ENCODE measurements around the gene DYRK1A. TPM values are rescaled to one million over a fixed set of nuclear protein-coding genes. Genes with fewer than 3 reads are reported as not detected.

Gene DYRK1A
- total RNA-seq, 1 donor from 2014 or later: 60.9 TPM

DNA sequence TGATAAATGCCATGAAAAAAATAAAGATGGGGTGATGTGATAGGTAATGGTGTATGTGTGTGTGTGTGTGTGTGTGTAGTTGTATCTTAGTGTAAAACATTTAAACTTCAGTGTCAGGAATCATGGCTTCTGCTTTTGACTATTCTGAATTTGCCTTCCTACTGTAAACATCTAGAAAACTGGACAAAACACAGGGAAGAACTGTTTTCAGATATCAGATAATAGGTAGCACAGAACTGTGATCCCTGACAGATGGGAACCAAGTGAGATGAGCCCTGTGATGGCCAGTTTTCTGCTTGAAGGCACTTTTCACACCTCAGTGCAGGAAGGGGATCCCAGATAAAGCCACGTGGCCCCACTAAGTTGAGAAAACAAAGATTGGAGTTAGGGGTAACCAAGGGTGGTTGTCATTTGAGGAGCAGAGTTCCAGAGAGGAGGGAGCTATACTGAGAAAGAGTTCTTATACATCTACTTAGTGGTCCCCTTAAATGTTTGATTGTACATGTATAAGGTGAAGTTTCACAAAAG, 17.3 kb downstream of the DYRK1A start:
- intact Hi-C loops (cut with micrococcal nuclease): no loop called here
- no peak for DNase-seq
- Mint-ChIP-seq H3K27ac (no peak overlapping the region), H3K9me3 (no peaks in the 10 kb centered on the region), H3K27me3 (no peaks in the 10 kb centered on the region), H3K4me1 (peaks cover 60% of the 10 kb centered on the region), H3K36me3 (ENCODE audit: low read depth) (peaks cover 17% of the 10 kb centered on the region), H3K4me3 (no peak overlapping the region)

DNA sequence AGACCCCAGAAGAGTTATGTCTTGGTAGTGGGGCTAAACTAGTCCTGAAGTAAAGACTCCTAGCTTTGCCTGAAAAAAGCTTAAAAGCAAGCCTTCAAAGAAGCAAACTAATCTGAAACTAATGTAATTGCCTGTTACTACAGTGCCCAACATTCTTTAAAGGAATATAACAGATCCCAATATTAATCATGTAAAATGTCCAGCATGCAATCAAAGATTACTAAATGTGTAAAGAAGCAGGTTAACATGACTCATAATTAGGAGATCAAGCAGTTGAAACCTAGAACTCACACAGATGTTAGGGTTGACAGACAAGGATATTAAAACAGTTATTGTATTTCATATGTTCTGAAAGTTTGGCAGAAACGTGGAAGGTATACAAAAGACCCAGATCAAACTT, 17.8 kb downstream of the DYRK1A start:
- Mint-ChIP-seq H3K4me1 (peaks cover 58% of the 10 kb centered on the region), H3K9me3 (no peaks in the 10 kb centered on the region), H3K27ac (no peak overlapping the region), H3K27me3 (no peaks in the 10 kb centered on the region), H3K4me3 (no peak overlapping the region), H3K36me3 (ENCODE audit: low read depth) (peaks cover 14% of the 10 kb centered on the region)
- DNase-seq: no peak
- intact Hi-C loops (cut with micrococcal nuclease): no loop called here

DNA sequence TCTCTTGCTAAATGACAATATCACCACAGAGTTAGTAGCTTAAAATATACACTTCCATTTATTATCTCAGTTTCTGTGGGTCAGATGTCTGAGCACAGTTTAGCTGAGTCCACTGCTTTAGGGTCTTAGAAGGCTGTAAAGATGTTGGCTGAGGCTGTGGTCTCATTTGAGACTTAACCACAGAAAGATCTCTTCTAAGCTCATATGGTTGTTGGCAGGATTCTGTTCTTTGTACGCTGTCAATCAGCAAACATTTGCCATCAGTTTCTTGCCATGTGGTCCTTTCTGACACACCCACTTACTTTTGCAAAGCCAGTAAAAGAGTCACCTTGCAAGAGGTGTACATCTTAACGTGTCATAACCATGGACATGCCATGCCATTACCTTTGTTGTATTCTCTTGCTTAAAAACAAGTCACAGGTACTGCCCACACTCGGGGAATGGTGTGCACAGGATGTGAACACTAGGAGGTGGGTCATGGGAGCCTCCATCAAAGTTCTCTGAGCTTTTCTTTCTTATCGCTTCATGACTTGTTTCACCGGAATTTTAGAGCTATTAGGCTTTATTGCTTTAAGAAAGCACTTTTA, 18.7 kb downstream of the DYRK1A start:
- no peak overlapping the region for H3K4me3 Mint-ChIP-seq
- no peaks in the 10 kb centered on the region for H3K9me3 Mint-ChIP-seq
- intact Hi-C loops (cut with micrococcal nuclease): no loop called here

DNA sequence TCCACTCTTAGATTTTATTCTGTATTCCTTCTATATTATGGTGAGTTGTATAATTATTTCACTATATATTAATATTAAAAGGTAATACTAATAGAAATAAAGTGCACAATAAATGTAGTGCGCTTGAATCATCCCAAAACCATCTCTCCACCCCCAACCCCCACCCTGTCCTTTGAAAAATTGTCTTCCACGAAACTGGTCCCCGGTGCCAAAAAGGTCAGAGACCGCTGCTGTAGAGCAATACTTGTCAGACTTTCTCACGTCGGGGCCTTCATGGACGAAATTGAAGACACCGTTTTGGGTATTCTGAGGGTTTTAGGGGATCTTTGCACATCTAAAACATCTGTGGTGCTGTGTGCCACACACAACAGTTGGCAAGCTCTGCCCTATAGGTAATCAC, 19.6 kb downstream of the DYRK1A start:
- H3K27ac Mint-ChIP-seq: no peak overlapping the region
- DNase-seq: no peak
- peaks cover 56% of the 10 kb centered on the region for H3K4me1 Mint-ChIP-seq
- no peaks in the 10 kb centered on the region for H3K27me3 Mint-ChIP-seq
- no peaks in the 10 kb centered on the region for H3K9me3 Mint-ChIP-seq
- intact Hi-C loops (cut with micrococcal nuclease): no loop called here
- H3K36me3 Mint-ChIP-seq (ENCODE audit: low read depth): peaks cover 7% of the 10 kb centered on the region
- no peak overlapping the region for H3K4me3 Mint-ChIP-seq

More for the DNA sequence above, 18.7 kb downstream of the DYRK1A start:
- Mint-ChIP-seq H3K27me3 (no peaks in the 10 kb centered on the region), H3K27ac (no peak overlapping the region), H3K36me3 (ENCODE audit: low read depth) (peaks cover 14% of the 10 kb centered on the region), H3K4me1 (peaks cover 57% of the 10 kb centered on the region)
- DNase-seq: no peak

DNA sequence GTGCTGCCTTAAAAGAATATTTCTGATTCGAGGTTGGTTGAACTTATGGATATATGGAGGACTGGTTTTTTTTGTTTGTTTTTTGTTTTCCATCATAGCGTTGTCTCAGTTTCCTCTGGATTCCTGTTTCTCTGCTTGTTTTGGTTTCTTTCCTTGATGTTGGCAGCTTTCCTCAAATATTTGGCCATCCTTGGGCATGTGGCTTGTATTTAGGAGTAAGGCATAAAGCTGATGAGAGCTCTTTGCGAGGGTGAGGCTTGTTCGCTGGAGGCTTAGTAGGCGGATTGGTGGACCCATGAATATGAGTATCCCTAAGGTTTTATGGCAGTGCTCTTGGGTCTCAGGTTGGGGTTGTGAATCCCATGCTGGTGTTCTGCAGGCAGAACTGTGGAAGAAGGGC, 22.9 kb downstream of the DYRK1A start:
- no peaks in the 10 kb centered on the region for H3K9me3 Mint-ChIP-seq
- no peaks in the 10 kb centered on the region for H3K27me3 Mint-ChIP-seq
- peaks cover 54% of the 10 kb centered on the region for H3K4me1 Mint-ChIP-seq
- H3K36me3 Mint-ChIP-seq (ENCODE audit: low read depth): peaks cover 2% of the 10 kb centered on the region
- no peak overlapping the region for H3K4me3 Mint-ChIP-seq
- DNase-seq: no peak
- intact Hi-C loops (cut with micrococcal nuclease): no loop called here
- no peak overlapping the region for H3K27ac Mint-ChIP-seq

DNA sequence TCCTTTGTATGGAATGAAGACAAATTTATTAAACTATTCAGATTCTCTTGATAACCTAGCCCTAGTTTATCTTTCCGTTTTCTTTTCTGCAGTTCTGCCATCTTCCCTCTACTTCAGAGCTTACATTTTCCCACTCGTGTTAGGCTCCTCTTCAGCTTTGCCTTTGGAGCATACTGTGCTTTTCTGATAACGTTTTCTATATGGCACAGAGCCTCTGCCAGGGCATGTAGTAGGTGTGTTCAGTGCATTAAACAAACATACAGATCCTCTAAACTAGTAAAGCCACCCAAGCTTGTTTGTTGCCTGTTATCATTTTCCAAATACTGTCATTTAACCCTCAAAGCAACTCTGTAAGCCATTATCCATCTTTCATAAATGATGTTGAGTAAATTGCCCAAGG, 25.1 kb downstream of the DYRK1A start:
- intact Hi-C loops (cut with micrococcal nuclease): no loop called here
- H3K4me3 Mint-ChIP-seq: no peak overlapping the region
- H3K9me3 Mint-ChIP-seq: no peaks in the 10 kb centered on the region
- peaks cover 50% of the 10 kb centered on the region for H3K4me1 Mint-ChIP-seq
- H3K27me3 Mint-ChIP-seq: no peaks in the 10 kb centered on the region
- peaks cover 6% of the 10 kb centered on the region for H3K36me3 Mint-ChIP-seq (ENCODE audit: low read depth)
- no peak overlapping the region for H3K27ac Mint-ChIP-seq
- DNase-seq: no peak

DNA sequence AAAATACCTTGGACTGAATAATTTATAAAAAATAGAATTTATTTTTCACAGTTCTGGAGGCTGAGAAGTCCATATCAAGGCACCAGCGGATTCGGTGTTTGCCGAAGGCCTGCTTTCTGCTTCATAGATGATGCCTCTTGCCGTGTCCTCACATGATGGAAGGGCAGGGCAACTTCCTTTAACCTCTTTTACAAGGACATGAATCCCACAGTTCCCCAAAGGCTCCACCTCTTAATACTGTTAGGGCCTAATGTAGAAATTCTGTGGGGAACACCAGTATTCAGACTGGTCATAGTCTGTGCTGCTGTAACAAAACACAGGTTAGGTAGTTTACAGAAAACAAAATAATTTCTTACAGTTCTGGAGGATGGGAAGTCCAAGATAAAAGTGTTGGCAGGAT, 25.9 kb downstream of the DYRK1A start:
- no peak for DNase-seq
- no peaks in the 10 kb centered on the region for H3K9me3 Mint-ChIP-seq
- H3K4me3 Mint-ChIP-seq: no peak overlapping the region
- H3K36me3 Mint-ChIP-seq (ENCODE audit: low read depth): peaks cover 5% of the 10 kb centered on the region
- H3K4me1 Mint-ChIP-seq: peaks cover 52% of the 10 kb centered on the region
- no peaks in the 10 kb centered on the region for H3K27me3 Mint-ChIP-seq
- H3K27ac Mint-ChIP-seq: no peak overlapping the region
- intact Hi-C loops (cut with micrococcal nuclease): no loop called here

DNA sequence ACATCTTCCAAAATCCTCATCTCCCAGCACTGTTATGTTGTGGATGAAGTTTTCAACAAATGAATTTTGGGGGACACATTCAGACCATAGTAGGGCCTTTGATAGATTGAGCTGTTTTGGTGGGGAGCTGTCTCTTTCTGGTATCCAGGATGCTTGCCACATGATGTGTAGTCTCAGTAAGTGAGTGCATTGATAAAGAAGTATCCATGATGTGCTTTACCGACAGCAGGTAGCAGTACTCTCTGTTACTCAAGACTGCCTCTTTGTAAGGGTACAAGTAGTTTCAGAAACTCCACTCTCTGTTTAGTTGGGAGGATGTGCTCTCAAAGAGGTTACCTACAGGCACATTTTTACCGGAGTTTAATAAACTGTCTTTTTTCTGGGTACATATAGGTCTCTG, 26.5 kb downstream of the DYRK1A start:
- H3K36me3 Mint-ChIP-seq (ENCODE audit: low read depth): peaks cover 5% of the 10 kb centered on the region
- peaks cover 52% of the 10 kb centered on the region for H3K4me1 Mint-ChIP-seq
- no peaks in the 10 kb centered on the region for H3K9me3 Mint-ChIP-seq
- DNase-seq: no peak
- H3K27me3 Mint-ChIP-seq: no peaks in the 10 kb centered on the region
- no peak overlapping the region for H3K4me3 Mint-ChIP-seq
- intact Hi-C loops (cut with micrococcal nuclease): no loop called here
- H3K27ac Mint-ChIP-seq: no peak overlapping the region

DNA sequence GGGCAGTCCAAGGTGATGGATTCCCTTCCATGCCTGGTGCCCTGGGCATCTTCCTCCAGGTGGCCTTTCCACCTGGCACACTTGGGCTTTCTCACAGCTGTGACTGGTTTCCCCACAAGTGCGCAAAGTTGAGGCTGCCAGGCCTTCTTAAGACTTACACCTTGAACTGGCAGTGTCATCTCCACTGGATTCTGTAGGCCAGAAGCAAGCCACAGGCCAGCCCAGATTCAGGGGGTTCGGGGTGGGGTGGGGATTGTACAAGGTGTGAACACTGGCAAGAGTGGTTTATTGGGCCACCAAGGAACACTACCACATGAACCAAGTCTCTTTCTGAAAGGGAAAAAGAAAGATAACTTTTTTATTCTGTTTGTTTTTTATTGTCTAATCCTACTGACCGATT, 27.2 kb downstream of the DYRK1A start:
- no peak for DNase-seq
- intact Hi-C loops (cut with micrococcal nuclease): no loop called here
- H3K4me3 Mint-ChIP-seq: no peak overlapping the region
- H3K9me3 Mint-ChIP-seq: no peaks in the 10 kb centered on the region
- H3K4me1 Mint-ChIP-seq: peaks cover 56% of the 10 kb centered on the region
- no peaks in the 10 kb centered on the region for H3K27me3 Mint-ChIP-seq
- H3K27ac Mint-ChIP-seq: no peak overlapping the region
- H3K36me3 Mint-ChIP-seq (ENCODE audit: low read depth): peaks cover 5% of the 10 kb centered on the region

DNA sequence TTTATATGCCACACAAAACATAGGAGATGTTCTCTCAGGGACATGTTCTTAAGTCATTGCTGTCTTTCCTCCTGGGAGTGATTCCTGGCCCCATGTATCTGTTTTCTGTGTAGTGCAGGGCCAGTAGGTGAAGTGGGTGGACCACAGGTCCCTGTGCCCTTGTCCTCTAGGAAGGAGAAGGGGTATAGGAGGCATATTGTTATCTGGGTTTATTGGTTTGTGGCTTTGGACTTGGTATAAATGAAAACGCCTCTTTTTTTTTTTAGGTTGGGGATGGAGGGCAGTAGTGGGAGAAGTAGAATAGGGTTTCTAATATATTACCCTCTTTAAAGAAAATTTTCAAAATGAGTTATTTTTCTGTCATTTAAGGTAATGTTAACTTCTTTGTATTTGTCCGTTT, 29.4 kb downstream of the DYRK1A start:
- DNase-seq: no peak
- H3K27ac Mint-ChIP-seq: no peak overlapping the region
- intact Hi-C loops (cut with micrococcal nuclease): no loop called here
- H3K4me1 Mint-ChIP-seq: peaks cover 55% of the 10 kb centered on the region
- no peaks in the 10 kb centered on the region for H3K9me3 Mint-ChIP-seq
- no peaks in the 10 kb centered on the region for H3K27me3 Mint-ChIP-seq
- H3K36me3 Mint-ChIP-seq (ENCODE audit: low read depth): peaks cover 9% of the 10 kb centered on the region
- H3K4me3 Mint-ChIP-seq: no peak overlapping the region

DNA sequence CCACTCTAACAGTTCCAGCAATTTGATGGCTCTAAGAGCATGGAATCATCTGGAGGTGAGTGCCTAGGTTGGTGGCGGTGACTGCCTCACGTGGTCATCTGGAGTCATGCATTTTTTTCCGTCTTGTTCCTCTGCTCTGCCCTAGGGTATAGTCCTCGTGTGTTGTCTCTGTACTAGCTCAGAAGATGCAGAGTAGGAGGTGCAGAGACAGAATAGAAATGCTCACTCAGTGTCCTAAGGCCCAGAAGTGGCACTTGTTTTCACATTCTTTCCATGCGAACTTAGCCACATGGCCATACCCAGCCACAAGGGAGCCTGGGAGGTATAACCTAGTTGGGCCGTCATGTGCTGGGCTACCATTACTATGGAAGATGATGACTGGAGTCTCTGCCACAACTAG, 30.3 kb downstream of the DYRK1A start:
- H3K27me3 Mint-ChIP-seq: no peaks in the 10 kb centered on the region
- no peak overlapping the region for H3K27ac Mint-ChIP-seq
- H3K4me3 Mint-ChIP-seq: no peak overlapping the region
- peak; percentile 49 for DNase-seq
- H3K9me3 Mint-ChIP-seq: no peaks in the 10 kb centered on the region
- peaks cover 15% of the 10 kb centered on the region for H3K36me3 Mint-ChIP-seq (ENCODE audit: low read depth)
- H3K4me1 Mint-ChIP-seq: peaks cover 53% of the 10 kb centered on the region
- intact Hi-C loops (cut with micrococcal nuclease): no loop called here

DNA sequence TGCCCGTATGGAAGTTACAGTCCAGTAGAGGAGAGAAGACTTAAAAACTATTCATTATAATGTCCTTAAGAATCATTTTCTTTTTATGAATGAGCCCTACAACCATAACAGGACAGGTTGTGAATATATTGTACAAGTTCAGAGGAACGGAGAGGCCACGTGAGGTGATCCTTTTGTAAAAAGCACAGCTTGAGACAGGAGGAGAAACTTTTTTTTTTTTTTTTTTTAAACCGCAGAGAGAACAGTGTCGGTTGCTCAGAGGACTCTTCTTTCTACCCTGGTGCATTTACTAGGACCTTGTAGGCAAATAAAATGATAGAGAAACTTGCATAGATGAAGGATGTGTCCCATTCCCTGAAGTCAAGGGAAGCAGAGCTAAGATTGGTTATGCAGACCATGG, 32.1 kb downstream of the DYRK1A start:
- peaks cover 27% of the 10 kb centered on the region for H3K36me3 Mint-ChIP-seq (ENCODE audit: low read depth)
- intact Hi-C loops (cut with micrococcal nuclease): no loop called here
- H3K27me3 Mint-ChIP-seq: no peaks in the 10 kb centered on the region
- H3K4me1 Mint-ChIP-seq: peaks cover 50% of the 10 kb centered on the region
- peak; percentile 67 for DNase-seq
- peaks cover 7% of the 10 kb centered on the region for H3K9me3 Mint-ChIP-seq
- peak overlapping the region; percentile 9 for H3K27ac Mint-ChIP-seq
- H3K4me3 Mint-ChIP-seq: peak overlapping the region; percentile 18

DNA sequence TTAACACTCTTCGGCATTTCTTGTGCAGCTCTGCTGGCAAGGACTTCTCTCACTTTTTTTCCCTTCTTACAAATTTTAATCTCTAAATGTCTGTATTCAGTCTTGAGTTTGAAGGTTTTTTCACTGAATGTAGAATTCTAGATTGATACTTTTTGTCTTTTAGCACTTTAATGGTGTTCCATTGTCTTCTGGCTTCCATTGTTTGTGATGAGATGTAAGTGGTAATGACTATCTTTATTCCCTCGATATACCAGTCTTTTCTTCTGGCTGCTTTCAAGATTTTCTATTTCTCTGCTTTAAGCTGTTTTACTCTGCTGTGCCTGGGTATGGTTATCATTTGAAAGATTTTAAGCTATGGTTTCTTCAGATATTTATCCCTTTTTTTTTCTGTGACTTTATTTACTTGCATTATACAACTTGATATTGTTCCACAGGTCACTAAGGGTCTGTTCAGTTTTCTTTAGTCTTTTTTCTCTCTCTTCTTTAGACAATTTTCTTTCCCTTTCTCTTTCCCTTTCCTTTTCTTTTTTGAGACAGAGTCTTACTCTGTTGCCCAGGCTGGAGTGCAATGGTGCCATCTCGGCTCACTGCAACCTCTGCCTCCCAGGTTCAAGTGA, 35.8 kb downstream of the DYRK1A start:
- intact Hi-C loops (cut with micrococcal nuclease): no loop called here
- Mint-ChIP-seq H3K9me3 (peaks cover 7% of the 10 kb centered on the region), H3K27me3 (no peaks in the 10 kb centered on the region), H3K4me1 (peaks cover 58% of the 10 kb centered on the region), H3K36me3 (ENCODE audit: low read depth) (peaks cover 27% of the 10 kb centered on the region), H3K27ac (peak overlapping the region; percentile 23), H3K4me3 (no peak overlapping the region)
- DNase-seq: no peak

DNA sequence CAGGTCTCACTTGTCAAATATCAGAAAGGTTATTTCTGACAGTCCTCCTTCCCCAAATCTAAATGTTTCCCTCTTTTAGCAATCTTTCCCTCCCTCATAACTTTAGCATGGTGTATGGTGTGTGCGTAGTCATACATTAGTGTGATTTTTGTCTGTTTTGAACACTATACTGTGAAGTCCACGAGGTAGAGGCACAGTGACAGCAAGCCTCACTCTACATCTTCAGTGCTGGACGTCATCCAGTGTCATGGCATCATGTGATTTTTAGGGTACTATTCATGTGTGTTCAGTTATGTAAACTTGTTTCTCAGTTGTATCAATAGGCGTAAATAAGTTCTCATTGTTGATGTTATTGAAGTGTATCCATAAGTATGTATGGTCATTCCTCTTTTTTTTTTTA, 39.1 kb downstream of the DYRK1A start:
- DNase-seq: no peak
- Mint-ChIP-seq H3K9me3 (peaks cover 10% of the 10 kb centered on the region), H3K36me3 (ENCODE audit: low read depth) (peaks cover 32% of the 10 kb centered on the region), H3K4me1 (peaks cover 60% of the 10 kb centered on the region), H3K27ac (no peak overlapping the region), H3K4me3 (no peak overlapping the region), H3K27me3 (no peaks in the 10 kb centered on the region)
- intact Hi-C loops (cut with micrococcal nuclease): no loop called here

Data from activated CD4-positive, alpha-beta T cell treated with anti-CD3 and anti-CD28 coated beads, Interleukin-2, amount 10 ng/mL, durations not matched to agents 24 days and 14 days (primary cell).